ENCODE measurements around the gene ERCC6L2. TPM values are rescaled to one million over a fixed set of nuclear protein-coding genes. Genes with fewer than 3 reads are reported as not detected.

Gene ERCC6L2
- total and polyA plus RNA-seq, 2 experiments from 2014 or later = 33.5 to 80.6 TPM

GRCh38 chr9:95862343-95862742 is 13.1 kb upstream of the ERCC6L2 start:
- Mint-ChIP-seq H3K36me3 (ENCODE audit: low read depth) (peaks cover 8% of the 10 kb centered on the region; the same call in 1 of the 3 replicates), H3K9me3 (no peaks in the 10 kb centered on the region), H3K4me1 (peaks cover 1% of the 10 kb centered on the region; the same call in 1 of the 3 replicates), H3K27me3 (ENCODE audit: insufficient read depth, low read depth, poor library complexity) (no peaks in the 10 kb centered on the region), H3K27ac (no peak overlapping the region), H3K4me3 (no peak overlapping the region)
- H3K27me3 ChIP-seq (ENCODE audit: insufficient read depth) = no peaks in the 10 kb centered on the region
- no peak for TF ChIP-seq CREB1 (CRISPR knock-in tag; IDR thresholded peaks at IDR 0.05; ENCODE audit: low read depth)
- TF ChIP-seq ETS1 (IDR thresholded peaks at IDR 0.05) = no peak
- TF ChIP-seq EZH2phosphoT487 (IDR thresholded peaks at IDR 0.05; ENCODE audit: unreplicated experiment) = no peak
- TF ChIP-seq POLR2AphosphoS5 (IDR thresholded peaks at IDR 0.05; ENCODE audit: low read depth) = no peak
- TF ChIP-seq CTCF (conservative IDR thresholded peaks at IDR 0.05; ENCODE audit: low read depth in 2 of 2) = no peak
- TF ChIP-seq ZNF114 (CRISPR knock-in tag; IDR thresholded peaks at IDR 0.05) = no peak
- no peak for TF ChIP-seq ZNF462 (CRISPR knock-in tag; IDR thresholded peaks at IDR 0.05)
- TF ChIP-seq NANOG (IDR thresholded peaks at IDR 0.05; ENCODE audit: borderline replicate concordance) = no peak
- TF ChIP-seq JUNB (IDR thresholded peaks at IDR 0.05; ENCODE audit: unreplicated experiment) = no peak
- TF ChIP-seq EZH2 (IDR thresholded peaks at IDR 0.05; ENCODE audit: low read depth, unreplicated experiment) = no peak
- no peak for TF ChIP-seq REST (IDR thresholded peaks at IDR 0.05; ENCODE audit: unreplicated experiment)
- no peak for TF ChIP-seq ZNF331 (CRISPR knock-in tag; IDR thresholded peaks at IDR 0.05; ENCODE audit: low read depth)
- no peak for TF ChIP-seq STAT1 (IDR thresholded peaks at IDR 0.05; ENCODE audit: unreplicated experiment)
- DNase-seq (ENCODE audit: low spot score) (no peak), ATAC-seq (no peak)
- no peaks in the 10 kb centered on the region for H3K4me1 ChIP-seq (ENCODE audit: insufficient read depth)
- no peaks in the 10 kb centered on the region for H3F3A ChIP-seq (replicated peaks; ENCODE audit: low read depth)
- H2AFZ ChIP-seq = no peak overlapping the region
- no peaks in the 10 kb centered on the region for H3K79me2 ChIP-seq (replicated peaks; ENCODE audit: insufficient read depth)
- no peak overlapping the region for H3K4me2 ChIP-seq
- H3K9me2 ChIP-seq (ENCODE audit: insufficient read depth) = no peaks in the 10 kb centered on the region
- H3K36me3 ChIP-seq (ENCODE audit: insufficient read depth) = no peaks in the 10 kb centered on the region
- H3K4me3 ChIP-seq = no peak overlapping the region
- H4K20me1 ChIP-seq (replicated peaks; ENCODE audit: insufficient read depth) = no peaks in the 10 kb centered on the region
- no peak overlapping the region for H3K27ac ChIP-seq (ENCODE audit: low read depth)
